ENCODE results near the gene SECISBP2L.
"Not testable (repeated sequence)": the region's sequence is repeated elsewhere in the genome, so short reads cannot be mapped to it uniquely, and the experiment has no call there.

SECISBP2L gene

GRCh38 chr15:49084285-49084570 lies 38.0 kb upstream of the SECISBP2L start:
- no peak for TF ChIP-seq CTCF (IDR thresholded peaks at IDR 0.05; ENCODE audit: extremely low read depth, missing control alignments)

GRCh38 chr15:49083401-49084284 lies 37.4 kb upstream of the SECISBP2L start:
- no peak for TF ChIP-seq CTCF (IDR thresholded peaks at IDR 0.05; ENCODE audit: extremely low read depth, missing control alignments)

More at GRCh38 chr15:49084285-49084570, 38.0 kb upstream of the SECISBP2L start:
- no peak for DNase-seq (ENCODE audit: low spot score)

GRCh38 chr15:49082960-49083359 lies 36.7 kb upstream of the SECISBP2L start:
- no peak for DNase-seq (ENCODE audit: low spot score)
- no peak for TF ChIP-seq CTCF (IDR thresholded peaks at IDR 0.05; ENCODE audit: extremely low read depth, missing control alignments)

More at GRCh38 chr15:49083401-49084284, 37.4 kb upstream of the SECISBP2L start:
- DNase-seq (ENCODE audit: low spot score): no peak

GRCh38 chr15:49079340-49080039 lies 33.2 kb upstream of the SECISBP2L start:
- no peak for DNase-seq (ENCODE audit: low spot score)
- TF ChIP-seq CTCF (IDR thresholded peaks at IDR 0.05; ENCODE audit: extremely low read depth, missing control alignments): no peak

GRCh38 chr15:49075881-49076280 lies 29.6 kb upstream of the SECISBP2L start:
- no peak for DNase-seq (ENCODE audit: low spot score)
- no peak for TF ChIP-seq CTCF (IDR thresholded peaks at IDR 0.05; ENCODE audit: extremely low read depth, missing control alignments)

- not testable (repeated sequence) for DNase-seq (ENCODE audit: low spot score)
Observed at GRCh38 chr15:49074589-49075287, 28.5 kb upstream of the SECISBP2L start.

- DNase-seq (ENCODE audit: low spot score): no peak
- TF ChIP-seq CTCF (IDR thresholded peaks at IDR 0.05; ENCODE audit: extremely low read depth, missing control alignments): no peak
Observed at GRCh38 chr15:49066372-49066771, 20.1 kb upstream of the SECISBP2L start.

Measured in GM20000 (cell line).